Caco-2 (cell line): ENCODE measurements around the gene CTDNEP1. TPM values are rescaled to one million over a fixed set of nuclear protein-coding genes. Genes with fewer than 3 reads are reported as not detected.

Source experiments
- BruUV-seq: library from RNA; stranded (reverse); fragments of 400-500 nt; replicated peaks from 2 replicates; lab custom pipeline; 2021; lab: Mats Ljungman, UMichigan
- CTCF ChIA-PET: fragments of 300-600 bp; sonication (Branson Sonifier 250); formaldehyde crosslinking; loops from one replicate; lab custom pipeline; 2022; ENCODE audit warnings: antibody characterized with exemption; lab: Charles Lee
- POLR2A ChIA-PET: fragments of 300-600 bp; sonication (Branson Sonifier 250); formaldehyde crosslinking; loops from one replicate; lab custom pipeline; 2022; ENCODE audit warnings: antibody characterized with exemption; lab: Charles Lee
- DNase-seq, 2 experiments: peaks; one replicate each; pipeline versions ENCODE4 v3.0.0 to v3.0.0-alpha.2; 2020 to 2022
- H3K27me3 ChIP-seq: replicated peaks from 2 replicates; pipeline ENCODE4 v1.6.0; 2011; ENCODE audit warnings: low read length; ENCODE audit not compliant: control insufficient read depth, insufficient read depth
- H3K36me3 ChIP-seq: 2 replicates; pipeline ENCODE4 v1.5.1; 2011; ENCODE audit warnings: low read length; ENCODE audit not compliant: control insufficient read depth, insufficient read depth
- H3K4me1 ChIP-seq: fragments of 250-450 bp; sonication (Bioruptor Pico); 2 replicates; pipeline ENCODE4 v1.5.1; 2020; ENCODE audit warnings: mild to moderate bottlenecking
- H3K4me3 ChIP-seq: 2 replicates; pipeline ENCODE4 v1.5.1; 2011; ENCODE audit warnings: low read depth, mild to moderate bottlenecking, control low read depth, low read length
- H3K9me3 ChIP-seq: fragments of 250-450 bp; sonication (Bioruptor Pico); 2 replicates; pipeline ENCODE4 v1.5.1; 2020; ENCODE audit warnings: mild to moderate bottlenecking, moderate library complexity
- H3K27ac Mint-ChIP-seq: one replicate; pipeline ENCODE4 v1.8.0; 2022; ENCODE audit warnings: mixed read lengths; ENCODE audit not compliant: unreplicated experiment
- H3K27me3 Mint-ChIP-seq: one replicate; pipeline ENCODE4 v1.8.0; 2022; ENCODE audit warnings: mixed read lengths; ENCODE audit not compliant: insufficient read depth, unreplicated experiment
- H3K36me3 Mint-ChIP-seq: one replicate; pipeline ENCODE4 v1.8.0; 2022; ENCODE audit warnings: mild to moderate bottlenecking, mixed read lengths; ENCODE audit not compliant: insufficient read depth, unreplicated experiment
- H3K4me1 Mint-ChIP-seq: one replicate; pipeline ENCODE4 v1.8.0; 2022; ENCODE audit warnings: low read depth, mixed read lengths; ENCODE audit not compliant: unreplicated experiment
- H3K4me3 Mint-ChIP-seq: one replicate; pipeline ENCODE4 v1.8.0; 2022; ENCODE audit warnings: mild to moderate bottlenecking, moderate library complexity, mixed read lengths; ENCODE audit not compliant: unreplicated experiment
- H3K9me3 Mint-ChIP-seq: one replicate; pipeline ENCODE4 v1.8.0; 2022; ENCODE audit warnings: mixed read lengths; ENCODE audit not compliant: unreplicated experiment
- intact Hi-C: fragments of 100-400 bp; cut with micrococcal nuclease; formaldehyde crosslinking; loops from one replicate; pipeline ENCODE4 v1.10.0; 2022; ENCODE audit not compliant: unreplicated experiment
- total RNA-seq: library from RNA; stranded (reverse); gene quantifications from 2 replicates; pipeline ENCODE4 v1.2.3, GENCODE V29; 2022
- TF ChIP-seq, protein P1 (sequence below), 2 experiments: fragments of 200-600 bp in 1 of 2; IDR thresholded peaks; 1 replicate in 1 of 2; 2 replicates in 1 of 2; pipeline versions ENCODE4 v1.5.1 to v1.8.0; 2011 to 2022; ENCODE audit warnings: antibody characterized with exemption in 1 of 2, control low read depth in 1 of 2, inconsistent platforms in 1 of 2, low read depth in 1 of 2, low read length in 1 of 2, mild to moderate bottlenecking in 1 of 2, moderate library complexity in 1 of 2; ENCODE audit not compliant: insufficient read depth in 1 of 2, severe bottlenecking in 1 of 2, unreplicated experiment in 1 of 2

Gene CTDNEP1
- total RNA-seq, 1 experiment from 2014 or later, result 71.1 TPM

DNA sequence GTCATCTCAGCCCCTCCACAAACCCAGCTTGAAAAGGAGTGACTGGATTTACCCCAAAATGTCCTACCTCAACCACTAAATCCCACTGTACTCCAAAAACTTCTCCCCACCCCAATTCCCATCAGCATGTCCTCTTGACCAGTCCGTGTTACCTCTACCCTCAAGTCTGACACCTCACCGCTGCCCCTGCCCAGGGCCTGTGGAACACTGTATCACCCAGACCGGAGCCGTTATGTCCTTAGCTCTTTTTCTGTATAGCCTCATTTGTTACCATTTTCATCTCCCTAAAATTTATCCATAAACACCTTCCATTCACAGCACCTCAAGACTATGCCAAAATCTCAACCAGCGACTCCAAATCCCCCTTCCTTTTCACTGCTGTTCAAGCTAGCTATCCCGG lies 14.7 kb downstream of the CTDNEP1 start:
- intact Hi-C loops, result no loop called here
- Mint-ChIP-seq H3K4me3 (peak overlapping the region; percentile 93), H3K27me3 (no peaks in the 10 kb centered on the region), H3K9me3 (no peaks in the 10 kb centered on the region), H3K4me1 (peaks cover 27% of the 10 kb centered on the region), H3K36me3 (peaks cover 63% of the 10 kb centered on the region), H3K27ac (peak overlapping the region; percentile 73)
- ChIA-PET CTCF (no interaction called here), POLR2A (no interaction called here)
- TF ChIP-seq, protein P1, sequence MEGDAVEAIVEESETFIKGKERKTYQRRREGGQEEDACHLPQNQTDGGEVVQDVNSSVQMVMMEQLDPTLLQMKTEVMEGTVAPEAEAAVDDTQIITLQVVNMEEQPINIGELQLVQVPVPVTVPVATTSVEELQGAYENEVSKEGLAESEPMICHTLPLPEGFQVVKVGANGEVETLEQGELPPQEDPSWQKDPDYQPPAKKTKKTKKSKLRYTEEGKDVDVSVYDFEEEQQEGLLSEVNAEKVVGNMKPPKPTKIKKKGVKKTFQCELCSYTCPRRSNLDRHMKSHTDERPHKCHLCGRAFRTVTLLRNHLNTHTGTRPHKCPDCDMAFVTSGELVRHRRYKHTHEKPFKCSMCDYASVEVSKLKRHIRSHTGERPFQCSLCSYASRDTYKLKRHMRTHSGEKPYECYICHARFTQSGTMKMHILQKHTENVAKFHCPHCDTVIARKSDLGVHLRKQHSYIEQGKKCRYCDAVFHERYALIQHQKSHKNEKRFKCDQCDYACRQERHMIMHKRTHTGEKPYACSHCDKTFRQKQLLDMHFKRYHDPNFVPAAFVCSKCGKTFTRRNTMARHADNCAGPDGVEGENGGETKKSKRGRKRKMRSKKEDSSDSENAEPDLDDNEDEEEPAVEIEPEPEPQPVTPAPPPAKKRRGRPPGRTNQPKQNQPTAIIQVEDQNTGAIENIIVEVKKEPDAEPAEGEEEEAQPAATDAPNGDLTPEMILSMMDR (IDR thresholded peaks at IDR 0.05; ENCODE audit: insufficient read depth in 1 of 2, low read depth in 1 of 2, low read length in 1 of 2, severe bottlenecking in 1 of 2, unreplicated experiment in 1 of 2), result no peak
- no peak overlapping the region for H3K4me3 ChIP-seq
- H3K9me3 ChIP-seq, result no peaks in the 10 kb centered on the region
- peaks cover 6% of the 10 kb centered on the region; the same call in 1 of the 2 replicates for H3K4me1 ChIP-seq
- BruUV-seq, result no TSS peak
- no peak for DNase-seq
- H3K27me3 ChIP-seq, result no peaks in the 10 kb centered on the region
- H3K36me3 ChIP-seq, result no peaks in the 10 kb centered on the region; the same call in 1 of the 2 replicates

GRCh38 chr17:7235693-7236665 lies 15.6 kb downstream of the CTDNEP1 start:
- peaks cover 63% of the 10 kb centered on the region for H3K36me3 Mint-ChIP-seq
- intact Hi-C loops, result no loop called here
- Histone ChIP-seq H3K4me3 (no peak overlapping the region), H3K9me3 (no peaks in the 10 kb centered on the region), H3K4me1 (peaks cover 6% of the 10 kb centered on the region; the same call in 1 of the 2 replicates), H3K36me3 (no peaks in the 10 kb centered on the region; the same call in 1 of the 2 replicates), H3K27me3 (no peaks in the 10 kb centered on the region)
- no TSS peak for BruUV-seq
- H3K9me3 Mint-ChIP-seq, result no peaks in the 10 kb centered on the region
- CTCF ChIA-PET, result no interaction called here
- POLR2A ChIA-PET, result no interaction called here
- peaks cover 22% of the 10 kb centered on the region for H3K4me1 Mint-ChIP-seq
- DNase-seq, result no peak
- H3K27me3 Mint-ChIP-seq, result no peaks in the 10 kb centered on the region
- TF ChIP-seq, protein P1 (IDR thresholded peaks at IDR 0.05; ENCODE audit: insufficient read depth in 1 of 2, low read depth in 1 of 2, low read length in 1 of 2, severe bottlenecking in 1 of 2, unreplicated experiment in 1 of 2), result no peak
- H3K27ac Mint-ChIP-seq, result peak overlapping the region; percentile 48
- peak overlapping the region; percentile 11 for H3K4me3 Mint-ChIP-seq

DNA sequence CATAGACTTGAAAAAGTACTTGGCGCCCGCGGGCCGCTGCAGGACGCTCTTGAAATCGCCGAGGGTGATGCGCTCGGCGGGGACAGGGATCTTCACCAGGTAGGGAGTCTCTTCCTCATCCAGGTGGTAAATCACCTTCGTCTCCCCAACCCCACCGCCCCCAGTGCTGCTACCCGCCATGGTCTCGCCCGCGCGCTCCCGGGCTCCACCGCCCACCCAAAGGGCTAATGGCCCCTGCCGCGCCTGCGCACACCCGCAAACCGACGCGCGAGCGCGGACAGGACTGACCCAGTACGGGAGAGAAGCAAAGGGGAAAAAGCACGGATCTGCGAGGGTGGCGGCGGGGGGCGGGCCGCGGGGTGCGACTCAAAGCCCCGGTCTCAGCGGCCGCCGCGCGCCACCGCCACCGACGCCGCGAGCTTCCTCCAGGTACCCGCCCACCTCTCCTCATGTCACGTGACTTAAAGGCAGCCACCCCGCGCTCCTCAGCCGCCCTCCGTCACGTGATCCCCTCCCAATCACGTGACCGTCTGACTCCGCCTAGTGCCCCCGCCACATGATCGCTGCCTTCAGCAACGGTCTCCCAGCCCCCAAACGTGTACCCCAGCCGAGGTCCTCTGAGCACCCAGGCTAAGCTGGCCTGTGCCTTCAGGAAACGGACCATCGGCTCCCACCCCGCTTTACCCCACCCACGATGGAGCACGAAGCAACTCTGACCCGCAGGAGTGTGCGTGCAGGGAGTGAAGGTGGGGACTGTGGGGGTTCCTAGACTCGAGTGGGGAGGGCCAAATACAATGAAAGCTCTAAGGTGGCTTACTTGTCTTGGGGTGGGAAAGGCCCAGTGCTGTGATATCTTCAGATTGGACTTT lies 17.2 kb downstream of the CTDNEP1 start, which contains the start of gene DVL2:
TSS of gene DVL2 (minus strand) at position 435 of the 869 bp plus-strand sequence. CDS start at position 180, 255 bp downstream.
- ChIA-PET POLR2A (interaction anchor here (0.5 to 1.2 kb wide), 3 partner anchors 15 to 1905 kb away, joined by 4 to 6 read pairs (median 5); partner anchors contain the start of genes ACADVL and DLG4), CTCF (interaction anchor here (0.9 kb wide), 1 partner anchor 14 kb away, joined by 3 read pairs; no protein-coding TSS in a partner anchor)
- Mint-ChIP-seq H3K4me1 (peaks cover 13% of the 10 kb centered on the region), H3K27me3 (no peaks in the 10 kb centered on the region), H3K27ac (peak within 1 kb of the TSS; percentile 85), H3K9me3 (no peaks in the 10 kb centered on the region), H3K36me3 (peaks cover 76% of the 10 kb centered on the region), H3K4me3 (peak within 1 kb of the TSS; percentile 93)
- BruUV-seq, result TSS peak; percentile 31
- TF ChIP-seq, protein P1 (IDR thresholded peaks at IDR 0.05; ENCODE audit: insufficient read depth in 1 of 2, low read depth in 1 of 2, low read length in 1 of 2, severe bottlenecking in 1 of 2, unreplicated experiment in 1 of 2), result no peak
- Histone ChIP-seq H3K9me3 (no peaks in the 10 kb centered on the region), H3K4me1 (no peaks in the 10 kb centered on the region), H3K4me3 (peak within 1 kb of the TSS; percentile 65), H3K36me3 (no peaks in the 10 kb centered on the region; the same call in none of the 2 replicates), H3K27me3 (no peaks in the 10 kb centered on the region)
- DNase-seq, result peak; percentile 88 to 91
- intact Hi-C loops, result no loop called here
